SK-N-SH (cell line): ENCODE data around the gene RIN2. TPM values are rescaled to one million over a fixed set of nuclear protein-coding genes. Genes with fewer than 3 reads are reported as not detected.

Experiments
- CTCF ChIA-PET: fragments of 300-600, 350-600 bp; formaldehyde crosslinking; extraction: SDS; loops from one replicate; lab custom pipeline; 2021; lab: Yijun Ruan, JAX
- POLR2A ChIA-PET: fragments of 350-600 bp; sonication (Branson Sonifier 250); formaldehyde crosslinking; extraction: SDS; loops from one replicate; lab custom pipeline; 2020; ENCODE audit warnings: antibody characterized with exemption, inconsistent platforms; lab: Yijun Ruan, JAX
- DNase-seq: peaks from one replicate; pipeline ENCODE4 v3.0.0; 2012
- H2AFZ ChIP-seq: fragments of 200-600 bp; sonication (generic); 2 replicates; pipeline ENCODE4 v1.8.1; 2016; ENCODE audit warnings: antibody characterized with exemption, mild to moderate bottlenecking, low read depth
- H3F3A ChIP-seq: fragments of 200-600 bp; sonication (generic); replicated peaks from 2 replicates; pipeline ENCODE3; 2016; ENCODE audit warnings: antibody characterized with exemption, mild to moderate bottlenecking; ENCODE audit not compliant: insufficient read depth
- H3K27ac ChIP-seq, 2 experiments: fragments of 200-500 bp in 1 of 2; fragments of 200-600 bp in 1 of 2; sonication (Bioruptor generic) in 1 of 2; sonication (generic), shearing (Covaris generic) in 1 of 2; 2 replicates each; pipeline versions ENCODE4 v1.5.1 to v1.6.1; 2014 to 2016; ENCODE audit warnings: low read depth in 2 of 2, inconsistent platforms in 1 of 2, low read length in 1 of 2, mild to moderate bottlenecking in 1 of 2, mixed read lengths in 1 of 2
- H3K27me3 ChIP-seq: fragments of 200-600 bp; sonication (generic), shearing (Covaris generic); 2 replicates; pipeline ENCODE4 v1.6.1; 2016; ENCODE audit warnings: mixed run types; ENCODE audit not compliant: insufficient read depth
- H3K36me3 ChIP-seq, 2 experiments: fragments of 200-500 bp in 1 of 2; fragments of 200-600 bp in 1 of 2; sonication (Bioruptor generic) in 1 of 2; sonication (generic) in 1 of 2; replicated peaks in 1 of 2; 2 replicates each; pipeline versions ENCODE3 to v1.5.1; 2014 to 2016; ENCODE audit warnings: low read length in 1 of 2, mild to moderate bottlenecking in 1 of 2; ENCODE audit not compliant: insufficient read depth in 2 of 2, control insufficient read depth in 1 of 2
- H3K4me1 ChIP-seq, 2 experiments: fragments of 200-500 bp in 1 of 2; fragments of 200-600 bp in 1 of 2; sonication (Bioruptor generic) in 1 of 2; sonication (generic), shearing (Covaris generic) in 1 of 2; 2 replicates each; pipeline versions ENCODE4 v1.5.1 to v1.6.1; 2014 to 2016; ENCODE audit warnings: low read depth in 1 of 2, low read length in 1 of 2, mixed run types in 1 of 2; ENCODE audit not compliant: insufficient read depth in 2 of 2, control insufficient read depth in 1 of 2
- H3K4me2 ChIP-seq: fragments of 200-600 bp; sonication (generic), shearing (Covaris generic); 2 replicates; pipeline ENCODE4 v1.6.1; 2017; ENCODE audit warnings: mixed run types
- H3K4me3 ChIP-seq, 2 experiments: fragments of 200-500 bp in 1 of 2; fragments of 200-600 bp in 1 of 2; sonication (Bioruptor generic) in 1 of 2; sonication (generic), shearing (Covaris generic) in 1 of 2; 2 replicates each; pipeline versions ENCODE4 v1.5.1 to v1.8.1; 2014 to 2016; ENCODE audit warnings: low read depth in 2 of 2, inconsistent platforms in 1 of 2, low read length in 1 of 2, mild to moderate bottlenecking in 1 of 2, mixed read lengths in 1 of 2, moderate library complexity in 1 of 2
- H3K79me2 ChIP-seq: fragments of 200-600 bp; sonication (generic); 2 replicates; pipeline ENCODE4 v1.8.1; 2017; ENCODE audit warnings: mild to moderate bottlenecking; ENCODE audit not compliant: insufficient read depth
- H3K9ac ChIP-seq: fragments of 200-600 bp; sonication (generic); 2 replicates; pipeline ENCODE4 v1.6.1; 2017; ENCODE audit warnings: mixed run types
- H3K9me2 ChIP-seq: fragments of 200-600 bp; sonication (generic); 2 replicates; pipeline ENCODE4 v1.6.1; 2017; ENCODE audit warnings: mixed run types
- H3K9me3 ChIP-seq: fragments of 200-600 bp; sonication (generic); 2 replicates; pipeline ENCODE4 v1.6.1; 2017; ENCODE audit warnings: mixed run types, mild to moderate bottlenecking, moderate library complexity
- H4K20me1 ChIP-seq: fragments of 200-600 bp; sonication (generic); 2 replicates; pipeline ENCODE4 v1.6.1; 2017; ENCODE audit warnings: mild to moderate bottlenecking, mixed run types; ENCODE audit not compliant: insufficient read depth
- ELF1 ChIP-seq: IDR thresholded peaks from 2 replicates; pipeline ENCODE4 v1.4.0; 2012
- EZH2phosphoT487 ChIP-seq: fragments of 200-600 bp; sonication (generic); IDR thresholded peaks from 2 replicates; pipeline ENCODE4 v1.6.1; 2017; ENCODE audit warnings: low read depth, mixed run types, mild to moderate bottlenecking, antibody characterized with exemption, moderate library complexity, borderline replicate concordance
- FOSL2 ChIP-seq: IDR thresholded peaks from 2 replicates; pipeline ENCODE4 v1.4.0; 2012; ENCODE audit warnings: low read depth, mild to moderate bottlenecking, moderate library complexity, borderline replicate concordance
- FOXJ3 ChIP-seq: sonication (generic); formaldehyde crosslinking; IDR thresholded peaks from 2 replicates; pipeline ENCODE4 v1.5.1; 2020; ENCODE audit warnings: mild to moderate bottlenecking, missing genetic modification reagents
- GABPA ChIP-seq: IDR thresholded peaks from 2 replicates; pipeline ENCODE4 v1.4.0; 2012; ENCODE audit warnings: low read depth, mild to moderate bottlenecking
- JUND ChIP-seq: IDR thresholded peaks from 2 replicates; pipeline ENCODE4 v1.4.0; 2012
- MEF2A ChIP-seq: IDR thresholded peaks from 2 replicates; pipeline ENCODE4 v1.4.0; 2012; ENCODE audit warnings: low read depth, borderline replicate concordance
- RAD21 ChIP-seq: IDR thresholded peaks from 2 replicates; pipeline ENCODE4 v1.6.1; 2012; ENCODE audit warnings: mild to moderate bottlenecking, low read length
- RCOR1 ChIP-seq: fragments of 150-350 bp; IDR thresholded peaks from 2 replicates; pipeline ENCODE4 v1.6.1; 2017; ENCODE audit warnings: antibody characterized with exemption, low read length
- REST ChIP-seq: IDR thresholded peaks from 2 replicates; pipeline ENCODE4 v1.6.1; 2012; ENCODE audit warnings: mild to moderate bottlenecking, low read depth, low read length, moderate library complexity
- RFX5 ChIP-seq: IDR thresholded peaks from 2 replicates; pipeline ENCODE4 v1.6.1; 2012; ENCODE audit warnings: mild to moderate bottlenecking, improper control_type of control experiment, low read length
- SMC3 ChIP-seq: IDR thresholded peaks from 2 replicates; pipeline ENCODE4 v1.6.1; 2012; ENCODE audit warnings: low read depth, low read length, improper control_type of control experiment
- TAF1 ChIP-seq: IDR thresholded peaks from 2 replicates; pipeline ENCODE4 v1.6.1; 2012; ENCODE audit warnings: low read depth, mild to moderate bottlenecking, low read length, moderate library complexity, borderline replicate concordance
- TCF12 ChIP-seq: IDR thresholded peaks from 2 replicates; pipeline ENCODE4 v1.4.0; 2012
- TEAD4 ChIP-seq: IDR thresholded peaks from 2 replicates; pipeline ENCODE4 v1.4.0; 2012; ENCODE audit warnings: mild to moderate bottlenecking, borderline replicate concordance; ENCODE audit not compliant: insufficient read depth
- YY1 ChIP-seq: IDR thresholded peaks from 2 replicates; pipeline ENCODE4 v1.4.0; 2012; ENCODE audit warnings: low read depth, mild to moderate bottlenecking
- ZBTB33 ChIP-seq: IDR thresholded peaks from 2 replicates; pipeline ENCODE4 v1.4.0; 2012; ENCODE audit warnings: low read depth, borderline replicate concordance
- WGBS: methylation state at CpG from one replicate; pipeline ENCODE4 v1.1.6; 2017; ENCODE audit warnings: low lambda C conversion rate; 5-methylcytosine and 5-hydroxymethylcytosine counted together
- polyA plus RNA-seq, 3 experiments: library from polyadenylated mRNA; depleted of rRNA; stranded (reverse); fragments of >200 nt; gene quantifications; 2 replicates each; pipeline ENCODE4 v1.2.3, GENCODE V29; 2012
- TF ChIP-seq, protein P1 (sequence below): fragments of 200-600 bp; sonication (generic); IDR thresholded peaks from 2 replicates; pipeline ENCODE4 v1.6.1; 2017; ENCODE audit warnings: antibody characterized with exemption, mild to moderate bottlenecking, moderate library complexity

Gene RIN2
- polyA plus RNA-seq, 1 of the 3 experiments (the other 2 are of a cell fraction), result 6.8 TPM

- H4K20me1 ChIP-seq, result peaks cover 9% of the 10 kb centered on the region; the same call in 1 of the 2 replicates
Observed at GRCh38 chr20:19765266-19765665, 7.2 kb downstream of the RIN2 start.

DNA sequence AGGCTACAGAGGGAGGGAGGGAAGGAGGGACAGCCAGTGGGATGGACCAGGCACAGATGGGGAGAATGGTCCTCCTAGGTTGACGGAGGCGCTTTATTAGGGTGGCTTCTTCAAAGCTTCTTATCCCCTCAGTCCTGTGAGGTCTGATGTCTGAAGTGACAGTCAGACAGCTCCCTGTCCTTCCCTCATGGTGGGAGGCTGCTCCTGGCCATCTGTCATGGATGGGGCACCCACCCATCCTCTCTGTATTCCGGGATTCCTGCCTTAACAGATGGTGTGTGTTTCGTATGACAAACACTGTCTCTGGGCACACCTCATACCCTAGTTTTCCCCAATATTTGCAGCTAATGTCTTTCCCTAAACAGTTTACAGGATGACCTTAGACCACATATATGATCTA is 7.9 kb downstream of the RIN2 start:
- Histone ChIP-seq H3F3A (no peaks in the 10 kb centered on the region), H3K4me1 (no peaks in the 10 kb centered on the region; a peak in 1 of 4 replicates), H3K9ac (no peak overlapping the region), H3K27me3 (no peaks in the 10 kb centered on the region), H3K79me2 (0 out of 2 replicates have a peak, but pooled peaks cover 9% of the 10 kb centered on the region), H4K20me1 (peaks cover 9% of the 10 kb centered on the region; the same call in 1 of the 2 replicates), H3K36me3 (peaks cover 0 to 2% of the 10 kb centered on the region in 2 experiments), H3K9me3 (no peaks in the 10 kb centered on the region), H3K9me2 (no peaks in the 10 kb centered on the region), H3K4me2 (no peak overlapping the region), H3K27ac (no peak overlapping the region), H2AFZ (no peak overlapping the region), H3K4me3 (no peak overlapping the region)
- DNase-seq, result no peak
- POLR2A ChIA-PET, result no interaction called here
- 85% methylated on average over 4 of the region's 4 CpGs for WGBS
- CTCF ChIA-PET, result interaction anchor here (1.4 kb wide), 1 partner anchor 21 kb away, joined by 3 read pairs; no protein-coding TSS in a partner anchor
- TF ChIP-seq ELF1 (no peak), JUND (no peak), TCF12 (no peak), ZBTB33 (no peak), SMC3 (no peak), TEAD4 (no peak), RFX5 (no peak), FOXJ3 (CRISPR knock-in tag) (no peak), EZH2phosphoT487 (no peak), RAD21 (no peak), REST (no peak), YY1 (no peak), TAF1 (no peak), RCOR1 (no peak), GABPA (no peak)

More at GRCh38 chr20:19765266-19765665, 7.2 kb downstream of the RIN2 start:
- Histone ChIP-seq H3K27me3 (no peaks in the 10 kb centered on the region), H3K9ac (no peak overlapping the region), H3K4me1 (peaks cover 0 to 1% of the 10 kb centered on the region in 2 experiments; a peak in 1 of 4 replicates), H3K4me3 (no peak overlapping the region), H3K9me2 (no peaks in the 10 kb centered on the region), H3K9me3 (no peaks in the 10 kb centered on the region), H3K79me2 (0 out of 2 replicates have a peak, but pooled peaks cover 9% of the 10 kb centered on the region), H3K36me3 (peaks cover 0 to 2% of the 10 kb centered on the region in 2 experiments), H3K4me2 (no peak overlapping the region), H3F3A (no peaks in the 10 kb centered on the region), H3K27ac (no peak overlapping the region), H2AFZ (no peak overlapping the region)
- DNase-seq, result no peak
- WGBS, result 98% methylated on average over 2 of the region's 2 CpGs
- CTCF ChIA-PET, result interaction anchor here (1.4 kb wide), 1 partner anchor 21 kb away, joined by 3 read pairs; no protein-coding TSS in a partner anchor
- no peak for TF ChIP-seq FOSL2
- TF ChIP-seq MEF2A, result no peak
- TF ChIP-seq, protein P1, sequence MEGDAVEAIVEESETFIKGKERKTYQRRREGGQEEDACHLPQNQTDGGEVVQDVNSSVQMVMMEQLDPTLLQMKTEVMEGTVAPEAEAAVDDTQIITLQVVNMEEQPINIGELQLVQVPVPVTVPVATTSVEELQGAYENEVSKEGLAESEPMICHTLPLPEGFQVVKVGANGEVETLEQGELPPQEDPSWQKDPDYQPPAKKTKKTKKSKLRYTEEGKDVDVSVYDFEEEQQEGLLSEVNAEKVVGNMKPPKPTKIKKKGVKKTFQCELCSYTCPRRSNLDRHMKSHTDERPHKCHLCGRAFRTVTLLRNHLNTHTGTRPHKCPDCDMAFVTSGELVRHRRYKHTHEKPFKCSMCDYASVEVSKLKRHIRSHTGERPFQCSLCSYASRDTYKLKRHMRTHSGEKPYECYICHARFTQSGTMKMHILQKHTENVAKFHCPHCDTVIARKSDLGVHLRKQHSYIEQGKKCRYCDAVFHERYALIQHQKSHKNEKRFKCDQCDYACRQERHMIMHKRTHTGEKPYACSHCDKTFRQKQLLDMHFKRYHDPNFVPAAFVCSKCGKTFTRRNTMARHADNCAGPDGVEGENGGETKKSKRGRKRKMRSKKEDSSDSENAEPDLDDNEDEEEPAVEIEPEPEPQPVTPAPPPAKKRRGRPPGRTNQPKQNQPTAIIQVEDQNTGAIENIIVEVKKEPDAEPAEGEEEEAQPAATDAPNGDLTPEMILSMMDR, result no peak
- TF ChIP-seq RFX5, result no peak
- TF ChIP-seq RAD21, result no peak
- no peak for TF ChIP-seq TEAD4
- POLR2A ChIA-PET, result no interaction called here
